Middle frontal gyrus (tissue), 1 donor: ENCODE measurements around the gene ENG.

Experiments
- DNase-seq: peaks from one replicate; pipeline ENCODE4 v3.0.0-alpha.2; 2015; ENCODE audit warnings: low spot score; ENCODE audit errors: extremely low spot score

Gene ENG

DNA sequence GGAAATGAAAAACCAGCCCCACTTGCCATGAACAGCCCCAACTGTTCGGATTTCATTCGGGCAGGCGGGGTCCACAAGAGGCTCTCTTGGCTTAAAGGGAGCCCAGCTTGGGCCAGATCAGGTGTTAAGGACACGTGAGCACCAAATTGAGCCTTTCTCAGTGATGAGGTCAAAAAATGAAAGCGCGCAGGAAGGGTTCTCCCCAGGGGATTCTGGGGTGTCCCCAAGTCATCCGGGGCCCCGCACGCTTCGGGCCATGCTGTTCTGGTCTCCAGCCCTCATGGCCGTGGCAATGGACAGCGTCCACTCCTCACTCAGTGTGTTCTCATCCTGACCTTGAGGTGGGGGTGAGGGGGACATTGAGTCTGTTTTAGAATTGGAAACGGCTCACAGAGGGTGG lies 12.1 kb upstream of the ENG start:
- DNase-seq = no peak

GRCh38 chr9:127865645-127866464 lies 11.4 kb upstream of the ENG start:
- DNase-seq = no peak

DNA sequence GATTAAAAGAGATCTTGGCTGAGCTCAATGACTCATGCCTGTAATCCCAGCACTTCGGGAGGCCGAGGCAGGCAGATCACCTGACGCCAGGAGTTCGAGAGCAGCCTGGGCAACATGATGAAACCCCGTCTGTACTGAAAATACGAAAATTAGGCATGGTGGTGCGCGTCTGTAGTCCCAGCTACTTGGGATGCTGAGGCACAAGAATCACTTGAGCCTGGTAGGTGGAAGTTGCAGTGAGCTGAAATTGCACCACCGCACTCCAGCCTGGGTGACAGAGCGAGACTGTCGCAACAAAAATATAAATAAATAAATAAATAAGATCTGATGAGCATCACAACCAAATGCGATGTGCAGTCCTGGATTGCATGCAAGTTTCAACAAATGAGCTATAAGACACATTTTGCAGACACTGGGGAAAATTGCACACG lies 8.7 kb upstream of the ENG start:
- DNase-seq = no peak

- no peak for DNase-seq
These were observed 7.9 kb upstream of the ENG start for GRCh38 chr9:127862075-127863011.

DNA sequence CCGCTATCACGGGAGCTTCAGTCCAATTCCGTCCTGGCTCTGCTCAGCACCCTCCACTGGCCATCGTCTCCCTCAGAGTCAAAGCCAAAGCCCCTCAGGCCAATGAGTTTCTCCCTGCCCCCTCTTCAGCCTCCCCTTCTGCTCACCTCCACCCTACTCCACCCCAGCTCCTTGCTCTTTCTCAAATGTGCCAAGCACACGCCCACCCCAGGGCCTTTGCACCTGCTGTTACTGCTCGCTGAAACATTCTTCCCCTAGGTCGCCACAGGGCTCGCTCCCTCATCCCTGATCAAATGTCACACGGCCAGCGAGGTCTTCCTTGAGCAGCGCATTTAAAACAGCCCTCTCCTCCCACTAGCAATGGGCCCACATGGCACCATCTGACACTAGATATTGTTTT lies 6.3 kb upstream of the ENG start:
- no peak for DNase-seq

DNA sequence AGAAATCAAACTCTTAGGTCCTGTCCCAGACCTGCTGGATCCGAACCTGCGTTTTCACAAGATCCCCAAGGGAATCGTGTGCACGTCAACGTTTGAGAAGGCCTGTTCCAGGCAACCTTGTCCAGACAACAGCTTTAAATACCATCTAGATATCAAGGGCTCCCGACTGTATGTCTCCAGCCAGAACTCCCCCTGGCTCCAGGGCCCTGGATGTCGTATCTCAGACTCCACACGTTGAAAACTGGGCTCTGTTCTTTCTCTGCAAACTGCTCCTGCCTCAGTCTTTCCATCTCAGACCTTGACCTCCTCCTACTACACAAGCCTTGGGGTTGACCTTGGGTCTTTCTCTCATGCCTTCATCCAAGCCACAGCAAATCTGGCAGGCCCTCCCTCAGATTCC lies 5.8 kb upstream of the ENG start:
- DNase-seq = no peak

DNA sequence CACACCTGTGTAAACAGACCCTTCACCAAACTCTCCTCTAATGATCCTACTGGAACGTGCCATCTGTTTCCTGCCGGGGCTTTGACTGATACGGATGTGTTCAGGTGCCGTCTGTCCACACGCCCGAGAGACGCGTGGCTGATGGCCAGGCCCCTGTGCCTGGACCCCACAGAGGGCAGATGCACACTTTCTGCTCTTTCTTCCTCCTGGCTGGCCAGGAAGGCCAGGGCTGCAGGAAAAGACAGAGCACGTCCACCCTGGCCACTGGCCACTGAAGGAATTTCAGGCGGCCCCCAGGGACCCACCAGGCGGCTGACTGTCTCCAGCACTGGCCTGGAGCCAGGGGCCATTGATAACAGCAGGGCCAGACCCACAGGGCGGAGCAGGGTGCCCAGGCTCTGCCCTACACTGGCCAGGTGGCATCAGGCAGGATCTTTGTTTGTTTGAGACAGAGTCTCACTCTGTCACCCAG lies 3.6 kb upstream of the ENG start:
- DNase-seq = no peak

GRCh38 chr9:127857278-127857677 lies 2.8 kb upstream of the ENG start:
- DNase-seq = no peak

DNA sequence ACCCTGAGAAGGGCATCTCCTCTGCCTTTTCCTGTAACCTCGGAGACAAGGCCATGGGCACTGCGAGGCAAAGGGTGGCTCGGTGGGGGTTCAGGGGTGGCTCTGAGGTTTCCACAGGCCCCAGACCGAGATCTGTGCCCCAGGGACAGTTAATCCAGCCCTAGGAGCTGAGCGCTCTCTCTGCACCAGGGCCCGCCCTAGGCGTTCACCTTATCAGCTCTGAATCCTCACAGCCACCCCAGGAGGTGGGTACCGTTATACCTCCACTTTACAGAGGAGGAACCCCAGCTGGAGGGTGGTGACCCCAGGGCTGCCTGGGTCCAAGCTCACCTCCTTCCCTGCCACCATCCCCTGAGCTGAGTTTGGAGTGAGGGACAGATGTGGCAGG lies 2.3 kb upstream of the ENG start:
- DNase-seq = no peak

DNA sequence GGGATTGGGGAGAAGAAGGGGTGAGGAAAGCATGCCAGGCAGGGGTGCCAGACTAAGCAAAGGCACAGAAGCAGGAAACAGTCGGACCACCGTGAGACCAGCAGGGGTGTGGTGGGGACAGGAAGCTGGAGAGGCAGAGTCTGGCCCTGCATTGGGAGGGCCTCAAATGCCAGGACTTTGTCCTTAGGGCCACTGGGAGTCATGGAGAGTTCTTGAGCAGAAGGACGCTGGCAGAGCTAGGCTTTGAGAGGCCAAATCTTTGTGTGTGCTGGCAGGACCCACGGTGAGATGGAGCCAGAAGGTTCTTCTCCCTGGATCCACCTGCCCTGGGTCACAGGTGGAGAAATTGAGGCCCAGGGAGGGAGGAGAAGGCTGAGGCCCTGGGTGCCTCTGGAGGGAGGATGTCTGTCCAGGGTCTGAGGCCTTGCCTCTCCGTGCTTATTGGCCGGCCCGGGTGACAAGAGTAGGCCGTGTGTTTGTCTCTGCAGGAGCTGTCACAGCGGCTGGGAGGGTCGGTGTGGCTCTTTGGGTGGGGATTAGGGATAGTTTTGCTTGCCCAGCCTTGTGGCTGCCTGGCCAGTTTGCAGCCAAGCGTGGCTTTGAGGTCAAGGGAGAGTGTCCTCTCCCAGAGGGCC lies 1.8 kb upstream of the ENG start:
- no peak for DNase-seq

DNA sequence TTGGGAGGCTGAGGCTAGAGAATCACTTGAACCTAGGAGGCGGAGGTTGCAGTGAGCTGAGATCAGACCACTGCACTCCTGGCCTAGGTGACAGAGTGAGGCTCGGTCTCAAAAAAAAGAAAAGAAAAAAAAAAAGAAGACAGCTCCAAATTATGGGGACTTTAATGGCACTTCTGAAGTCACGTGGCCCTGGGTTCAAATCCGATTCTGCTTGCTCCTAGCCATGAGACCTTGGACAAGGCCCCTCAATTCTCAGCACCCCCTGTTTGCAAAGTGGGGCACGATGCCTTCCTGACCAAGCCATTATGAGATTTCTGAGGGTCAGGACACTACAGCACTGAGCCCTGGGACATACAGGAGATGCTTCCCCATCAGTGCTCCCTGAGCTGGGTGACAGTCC lies 1.1 kb upstream of the ENG start:
- no peak for DNase-seq

- no peak for DNase-seq
These were observed 502 bp upstream of the ENG start for GRCh38 chr9:127854960-127855359.

DNA sequence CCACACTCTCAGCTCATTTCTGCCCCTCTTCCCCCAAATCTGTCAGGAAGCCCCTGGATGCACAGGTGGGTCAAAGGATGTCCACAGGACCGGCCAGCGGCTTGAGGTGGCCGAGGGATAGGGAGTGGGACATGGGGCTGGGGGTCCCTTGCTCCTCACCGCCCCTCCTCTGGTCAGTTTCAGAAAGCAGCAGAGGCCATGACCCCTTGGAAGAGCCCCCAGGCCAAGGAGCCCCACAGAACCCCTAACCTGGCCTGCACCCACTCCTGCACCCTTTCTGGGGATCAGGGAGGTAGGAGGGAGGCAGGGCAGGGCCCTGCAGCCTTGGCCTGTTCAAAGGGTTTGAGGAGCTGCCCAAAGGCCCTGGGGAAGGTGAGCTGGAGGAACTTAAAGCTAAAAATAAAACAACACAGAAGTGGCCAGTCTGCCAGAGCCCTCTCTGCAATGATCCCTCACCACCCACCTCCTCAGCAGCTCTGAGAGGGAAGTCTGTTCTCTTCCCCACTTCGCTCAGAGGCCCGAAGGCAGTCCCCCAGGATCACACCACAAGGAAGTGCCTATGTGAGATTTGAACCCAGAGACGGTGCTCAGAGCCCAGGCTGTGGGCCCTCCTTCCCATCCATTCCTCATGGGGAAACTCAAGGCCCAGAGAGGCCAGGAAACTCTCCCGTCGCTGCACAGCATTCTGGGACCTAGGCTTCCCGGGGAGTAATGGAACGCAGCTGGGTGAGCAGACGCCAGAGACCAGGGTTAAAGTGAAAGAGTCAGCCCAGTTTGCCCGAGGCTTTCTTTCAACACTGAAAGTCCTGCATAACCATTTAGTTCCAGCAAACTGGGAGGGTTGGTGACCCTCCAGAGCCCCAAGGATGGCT lies 910 bp downstream of the ENG start:
- DNase-seq = no peak

GRCh38 chr9:127852829-127853228 lies 1.6 kb downstream of the ENG start:
- no peak for DNase-seq

DNA sequence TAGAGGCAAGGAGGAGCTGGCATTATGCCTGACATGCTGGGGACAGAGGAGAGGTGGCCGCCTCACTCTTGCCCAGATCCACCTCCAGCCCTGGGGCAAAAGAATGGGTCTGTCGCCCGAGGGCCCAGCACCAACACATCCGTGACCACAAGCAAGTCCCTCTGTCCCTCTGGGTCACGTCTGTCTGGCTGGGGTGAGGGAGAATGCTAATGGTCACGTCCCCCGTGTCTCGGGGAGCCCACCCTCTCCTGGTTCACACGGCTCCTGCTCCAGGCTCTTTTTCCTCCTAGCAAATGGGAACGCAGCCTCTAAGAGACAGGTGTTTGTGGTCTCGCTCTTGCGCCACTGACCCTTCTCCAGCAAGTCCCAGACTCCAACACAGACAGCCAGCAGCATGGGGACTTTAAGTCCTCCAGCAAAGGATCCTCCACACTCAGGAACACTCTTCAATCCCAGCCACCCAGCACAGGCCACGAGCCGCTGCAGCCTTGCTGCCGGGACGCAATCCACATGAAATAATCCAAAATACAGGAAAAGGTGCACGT lies 4.1 kb downstream of the ENG start:
- no peak for DNase-seq

DNA sequence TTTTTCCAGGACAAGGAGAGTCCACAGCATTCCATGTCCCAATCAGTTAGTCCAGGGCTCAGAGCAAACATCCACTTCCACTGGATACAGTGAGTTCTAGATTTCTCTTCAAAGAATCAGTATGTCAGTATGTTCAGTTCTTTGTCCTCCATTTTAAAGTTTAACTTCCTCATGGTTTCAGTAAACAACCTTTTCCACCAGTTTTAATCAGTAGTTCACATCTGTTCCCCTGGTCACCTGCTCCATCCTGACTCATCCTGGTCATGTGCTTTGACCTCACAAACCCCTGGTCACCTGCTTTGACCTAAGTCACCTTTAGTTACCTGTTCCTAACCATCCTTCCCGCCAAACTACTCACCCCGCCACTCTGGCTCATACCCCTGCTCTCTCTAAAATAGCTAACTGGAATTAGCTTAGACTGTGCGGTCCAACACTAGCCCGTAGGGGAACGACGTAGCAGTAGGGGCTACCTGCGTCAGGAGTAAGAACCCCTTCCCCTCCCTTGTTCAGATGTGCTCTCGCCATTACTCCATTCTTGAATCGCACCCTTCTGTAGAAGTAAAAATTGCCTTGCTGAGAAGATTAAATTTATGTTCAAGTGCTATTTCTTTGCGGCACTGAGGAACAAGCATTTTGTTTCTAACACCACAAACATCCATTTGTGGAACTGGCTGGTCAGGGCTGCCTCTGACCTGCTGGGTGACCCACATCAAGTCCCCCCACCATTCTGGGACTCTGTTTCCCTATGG lies 5.5 kb downstream of the ENG start:
- DNase-seq = no peak

DNA sequence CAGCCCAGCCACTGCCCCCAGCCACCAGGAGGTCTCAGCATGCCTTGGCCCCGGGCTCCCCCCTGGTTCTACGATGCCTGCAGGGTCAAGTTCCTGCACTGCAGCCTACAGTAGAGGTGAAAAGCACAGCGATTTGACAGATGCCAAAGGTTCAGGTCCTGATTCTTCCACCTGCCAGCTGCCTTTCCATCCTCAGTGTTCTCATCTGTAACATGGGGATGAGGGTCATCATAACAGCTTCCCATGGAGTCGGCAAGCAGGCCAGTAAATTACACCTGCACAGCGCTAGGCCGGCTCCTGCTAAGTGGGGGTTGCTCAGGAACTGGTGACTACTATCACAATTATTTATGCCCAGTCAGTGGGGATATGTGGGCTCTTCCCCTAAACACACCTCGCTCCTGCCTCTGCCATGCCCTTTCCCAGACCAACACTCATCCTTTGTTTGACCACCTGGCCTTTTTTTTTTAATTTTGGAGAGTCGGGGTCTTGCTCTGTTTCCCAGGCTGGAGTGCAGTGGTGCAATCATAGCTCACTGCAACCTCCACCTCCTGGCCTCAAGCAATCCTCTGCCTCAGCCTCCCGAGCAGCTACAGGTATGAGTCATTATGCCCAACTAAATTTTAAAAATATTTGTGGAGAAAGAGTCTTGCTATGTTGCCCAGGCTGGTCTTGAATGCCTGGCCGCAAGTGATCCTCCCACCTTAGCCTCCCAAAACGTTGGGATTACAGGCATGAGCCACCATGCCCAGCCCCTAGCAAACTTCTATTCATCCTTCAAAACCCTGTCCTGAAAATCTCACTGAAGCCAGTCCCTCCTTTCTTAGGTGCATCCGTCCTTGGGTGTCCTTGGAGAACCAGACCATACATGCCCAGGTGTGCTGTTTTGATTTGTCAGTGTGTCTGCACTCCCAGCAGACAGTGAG lies 6.4 kb downstream of the ENG start:
- no peak for DNase-seq

DNA sequence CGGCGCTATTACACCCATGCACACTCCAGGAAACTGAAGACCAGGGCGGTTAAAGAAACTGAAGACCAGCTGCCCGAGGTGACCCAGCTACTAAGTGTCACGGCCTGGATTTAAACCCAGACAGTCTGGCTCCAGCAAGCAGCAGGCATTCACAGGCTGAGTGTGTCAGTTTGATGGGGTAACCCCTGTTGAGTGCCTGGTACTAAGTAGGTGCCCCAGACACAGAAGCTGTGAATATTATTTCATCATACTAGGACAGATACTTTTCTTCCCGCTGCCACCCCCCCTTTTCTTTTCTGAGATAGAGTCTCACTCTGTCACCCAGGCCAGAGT lies 7.3 kb downstream of the ENG start:
- DNase-seq = no peak
